HG02840 (cell line): Measurements from ENCODE around the gene DNMT3A.

Experiments used
- ATAC-seq: cut with Tn5 transposase; IDR thresholded peaks from one replicate; pipeline ENCODE4 v1.9.1; 2021; ENCODE audit warnings: mild to moderate bottlenecking, moderate library complexity, moderate number of reproducible peaks; ENCODE audit not compliant: unreplicated experiment, low FRiP score

Gene DNMT3A

DNA sequence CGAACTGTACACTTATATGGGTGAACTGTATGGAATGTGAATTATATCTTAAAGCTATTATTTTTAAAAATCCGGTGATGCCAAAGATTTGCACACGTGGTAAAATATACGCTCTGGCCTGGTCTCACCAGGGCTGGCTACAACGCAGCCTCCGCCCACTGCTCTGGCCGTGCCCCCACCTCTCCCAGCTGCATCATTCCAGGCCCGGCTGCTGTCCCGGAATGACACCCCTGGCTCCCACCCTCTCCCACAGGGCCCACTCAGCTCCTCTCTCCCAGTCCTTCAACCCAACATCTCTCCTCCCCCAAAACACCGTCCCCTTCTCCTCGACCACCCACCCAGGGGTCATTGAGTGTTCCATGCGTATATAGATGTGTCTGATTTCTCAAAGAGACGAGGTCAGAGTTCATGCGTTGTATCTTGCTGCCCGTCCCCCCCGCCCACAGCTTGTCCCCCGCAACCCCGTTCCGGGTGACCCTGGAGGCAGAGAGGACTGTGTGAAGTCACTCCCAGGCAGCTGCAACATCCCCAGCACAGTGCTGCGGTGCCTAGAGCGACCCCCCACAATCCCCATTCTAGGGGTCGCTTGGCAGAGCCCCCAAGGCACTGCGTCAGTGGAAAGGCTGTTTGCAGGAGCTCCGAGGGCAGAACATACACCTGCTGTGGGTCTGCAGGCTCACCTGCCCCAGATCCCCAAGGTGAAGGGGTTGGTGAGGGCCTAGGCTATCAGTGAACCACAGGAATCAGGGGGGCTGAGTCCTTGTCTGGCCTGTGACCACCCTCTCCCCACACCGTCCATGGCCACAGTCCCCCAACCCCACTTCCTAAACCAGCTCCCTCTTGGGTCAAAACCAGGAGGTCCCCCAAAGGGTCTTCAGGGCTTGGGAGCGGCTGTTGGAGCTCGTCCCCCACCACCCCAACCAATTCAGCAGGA is 13.3 kb downstream of the DNMT3A start:
- no peak for ATAC-seq

DNA sequence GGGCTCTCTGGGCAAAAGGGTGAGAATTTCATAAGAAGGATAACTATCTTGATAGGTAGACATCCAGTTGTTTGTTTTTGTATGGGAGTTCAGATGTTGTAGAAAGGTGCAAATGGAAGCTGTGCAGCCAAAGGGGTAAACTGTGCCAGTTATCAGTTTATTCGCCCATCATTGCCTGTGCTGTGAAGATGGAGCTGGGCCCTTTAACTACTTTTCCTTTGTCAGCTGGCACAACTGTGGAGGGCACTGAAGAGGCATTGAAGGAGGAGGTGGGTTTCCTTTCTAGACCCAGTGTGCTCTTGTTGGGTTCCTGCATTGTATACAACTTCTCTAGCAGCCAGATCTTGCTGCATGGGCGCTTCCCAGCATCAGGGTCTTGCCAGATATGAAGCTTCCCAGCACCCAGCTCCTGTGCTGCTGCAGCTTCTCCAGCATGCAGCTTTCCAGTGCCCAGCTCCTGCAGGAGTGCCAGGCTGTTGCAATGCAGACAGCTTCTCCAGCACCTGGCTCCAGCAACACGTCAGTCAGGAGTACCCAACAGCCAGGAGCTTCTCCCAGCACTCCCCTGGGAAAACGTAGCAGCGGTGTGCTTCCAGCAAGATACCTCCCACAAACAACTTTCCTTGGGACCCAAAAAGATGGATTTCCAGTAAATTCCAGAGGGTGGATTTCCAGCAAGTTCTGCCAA is 15.3 kb downstream of the DNMT3A start:
- ATAC-seq = no peak

DNA sequence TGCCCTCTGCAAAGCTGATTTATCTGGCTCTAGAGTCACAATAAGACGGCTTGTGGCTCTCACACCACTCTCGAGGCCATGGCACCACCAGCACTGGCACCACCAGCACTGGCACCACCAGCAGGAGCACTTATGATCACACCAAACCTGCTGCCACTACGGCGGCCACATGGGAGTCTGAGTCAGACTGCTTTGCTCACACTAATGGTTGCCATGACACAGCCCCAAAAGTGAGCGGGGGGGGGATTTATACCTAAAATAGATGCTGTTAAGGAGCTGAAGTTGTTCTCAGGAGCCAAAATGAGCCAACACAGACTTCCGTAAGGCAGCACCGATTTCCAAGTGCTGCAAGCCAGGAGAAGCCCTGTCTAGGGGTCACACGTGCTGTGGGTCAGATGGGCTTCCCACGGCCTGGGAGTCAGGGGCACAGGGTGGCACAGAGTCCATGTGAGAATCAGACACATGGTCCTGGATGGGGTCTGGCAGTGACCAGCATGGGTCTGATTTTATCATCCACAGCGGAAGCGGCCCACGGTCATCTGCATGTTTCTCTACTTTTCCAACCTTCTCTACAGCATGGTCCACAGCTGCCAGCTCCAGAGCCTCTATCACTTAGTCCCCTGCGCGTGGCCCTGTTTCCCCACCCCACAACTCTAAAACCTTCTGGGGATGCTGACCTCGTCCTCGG is 16.7 kb downstream of the DNMT3A start:
- ATAC-seq = no peak

DNA sequence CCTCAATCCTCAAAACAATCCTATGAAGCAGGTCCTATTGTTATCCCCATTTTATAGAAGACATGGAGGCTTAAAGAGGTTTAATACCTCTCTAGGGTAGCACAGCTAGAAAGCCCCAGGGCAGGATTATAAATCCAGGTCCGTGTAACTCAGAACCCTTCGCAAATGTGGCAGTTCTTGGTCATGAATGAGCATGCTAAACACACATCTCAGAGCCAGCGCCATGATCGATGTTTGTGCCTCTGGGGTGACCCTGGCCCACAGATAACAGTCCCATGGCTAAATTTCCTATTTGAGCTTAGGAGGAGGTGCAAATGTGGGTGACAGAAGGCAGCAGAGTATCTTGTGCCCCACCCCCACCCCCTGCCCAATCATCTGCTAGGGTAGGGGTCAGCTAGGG is 17.5 kb downstream of the DNMT3A start:
- no peak for ATAC-seq

DNA sequence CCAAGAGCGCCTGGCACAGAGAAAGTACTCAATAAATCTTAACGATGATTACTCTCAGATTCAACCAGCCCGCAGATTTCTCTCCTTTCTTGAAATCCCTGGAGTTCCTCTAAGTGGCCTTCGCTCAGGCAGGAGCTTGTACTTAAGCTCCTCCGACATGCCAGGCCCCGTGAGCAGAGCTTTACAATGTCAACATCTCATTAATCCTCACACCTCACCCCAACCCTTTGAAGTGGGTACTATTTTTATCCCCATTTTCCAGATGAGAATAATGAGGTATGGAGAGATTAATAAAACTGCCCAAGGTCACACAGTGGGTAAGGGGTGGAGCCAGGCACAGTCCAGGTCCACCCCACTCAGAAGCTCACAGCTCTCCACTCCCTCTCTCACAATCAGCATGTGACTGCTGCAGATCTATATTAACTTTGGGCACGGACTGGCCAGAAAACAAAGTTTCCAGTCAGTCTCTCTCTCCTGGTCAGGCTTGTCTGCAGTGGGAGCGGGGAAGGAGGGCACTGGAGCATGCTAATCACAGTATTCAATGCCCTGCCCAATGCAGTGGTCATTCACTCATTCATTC is 18.0 kb downstream of the DNMT3A start:
- ATAC-seq = no peak

DNA sequence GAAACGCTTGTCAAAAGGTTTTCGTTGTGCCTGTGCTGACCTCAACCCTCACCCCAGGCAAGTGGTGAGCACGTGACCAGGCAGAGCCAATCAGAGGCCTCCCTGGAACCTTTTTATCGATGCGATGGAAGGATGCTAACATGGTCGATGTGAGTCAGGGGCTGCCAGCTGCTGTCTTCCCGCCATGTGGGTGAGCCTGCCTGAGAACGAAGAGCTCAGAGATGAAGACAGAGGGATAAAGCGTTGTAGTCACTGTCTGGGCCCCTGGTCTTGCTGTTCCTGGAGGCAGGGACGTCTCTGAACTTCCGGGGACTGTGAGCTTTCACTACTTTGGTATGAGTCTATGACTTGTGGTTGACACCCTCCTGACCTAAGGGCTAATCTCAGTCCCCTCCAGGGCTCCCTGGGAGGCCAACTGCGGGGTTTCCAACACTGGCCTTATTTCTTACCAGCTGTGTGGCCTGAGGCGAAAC is 18.6 kb downstream of the DNMT3A start:
- no peak for ATAC-seq

DNA sequence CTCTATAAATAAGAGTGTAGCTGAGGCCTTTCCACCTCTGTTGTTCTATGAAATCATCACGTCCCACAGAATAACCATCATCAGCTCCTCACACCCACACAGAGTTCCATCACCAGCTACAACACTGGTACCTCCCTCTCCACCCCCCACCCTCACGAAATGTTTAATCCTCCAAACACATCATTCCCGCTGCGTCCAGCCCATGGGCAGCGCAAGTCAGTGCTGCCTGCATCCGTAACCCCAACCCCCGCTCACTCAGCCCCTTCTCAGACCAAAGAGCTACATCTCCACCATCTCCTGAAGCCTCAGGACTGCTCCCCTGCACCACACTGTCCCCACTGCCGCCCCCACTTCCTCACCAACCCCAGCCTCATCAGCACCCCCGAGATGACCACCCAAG is 19.4 kb downstream of the DNMT3A start:
- no peak for ATAC-seq

DNA sequence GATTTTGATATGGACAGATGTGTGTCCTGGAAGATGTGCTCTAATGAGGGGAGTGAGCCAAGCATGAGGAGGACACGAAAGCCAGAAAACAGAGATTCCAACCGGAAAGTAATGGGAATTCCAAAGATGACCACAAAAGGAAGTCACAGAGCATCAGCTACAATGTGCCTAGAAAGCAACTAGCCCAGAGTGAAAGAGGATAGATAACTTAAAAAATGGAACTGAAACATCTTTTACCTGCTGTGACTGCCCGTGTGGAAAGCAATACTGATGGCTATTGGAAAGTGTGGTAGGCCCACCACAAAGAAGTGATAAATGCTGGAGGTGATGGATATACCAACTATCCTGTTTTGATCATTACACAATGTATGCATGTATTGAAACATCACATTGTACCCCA is 21.6 kb downstream of the DNMT3A start:
- no peak for ATAC-seq

DNA sequence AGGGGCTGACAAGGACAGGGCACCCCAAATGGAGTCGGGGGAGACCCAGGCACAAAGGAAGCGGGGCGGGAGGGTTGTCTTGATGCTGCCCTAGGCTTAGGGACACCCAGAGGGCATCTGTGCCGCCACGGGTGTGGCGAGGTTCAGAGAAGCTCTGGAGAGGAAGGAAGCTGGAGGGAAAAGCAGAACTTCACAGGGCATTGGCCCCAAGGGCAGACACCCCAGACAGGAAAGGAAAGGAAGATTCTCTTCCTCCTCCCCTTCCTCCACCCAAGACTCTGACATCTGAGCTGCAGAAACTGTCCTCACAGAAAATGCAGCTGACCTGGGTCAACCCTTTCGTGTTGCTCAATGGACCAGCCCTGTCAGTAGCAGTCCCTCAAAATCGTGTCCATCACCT is 25.6 kb downstream of the DNMT3A start:
- no peak for ATAC-seq

DNA sequence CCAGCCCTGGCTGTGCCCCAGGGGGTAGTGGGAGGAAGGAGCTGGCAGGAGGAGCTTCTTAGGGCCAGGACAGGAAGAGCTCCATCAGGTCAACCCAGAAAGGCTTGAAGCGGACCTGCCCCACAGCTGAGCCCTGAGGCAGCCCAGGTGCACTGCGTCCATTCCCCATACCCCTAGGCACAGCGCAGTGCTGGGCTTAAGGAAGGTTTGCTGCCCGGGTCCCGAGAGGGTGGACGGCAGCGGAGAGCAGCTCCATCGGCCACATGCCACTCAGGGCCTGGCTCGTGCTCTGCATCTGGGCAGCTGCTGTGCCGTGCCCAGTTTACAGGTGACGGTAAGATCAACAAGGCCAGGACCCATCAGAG is 26.4 kb downstream of the DNMT3A start:
- no peak for ATAC-seq

DNA sequence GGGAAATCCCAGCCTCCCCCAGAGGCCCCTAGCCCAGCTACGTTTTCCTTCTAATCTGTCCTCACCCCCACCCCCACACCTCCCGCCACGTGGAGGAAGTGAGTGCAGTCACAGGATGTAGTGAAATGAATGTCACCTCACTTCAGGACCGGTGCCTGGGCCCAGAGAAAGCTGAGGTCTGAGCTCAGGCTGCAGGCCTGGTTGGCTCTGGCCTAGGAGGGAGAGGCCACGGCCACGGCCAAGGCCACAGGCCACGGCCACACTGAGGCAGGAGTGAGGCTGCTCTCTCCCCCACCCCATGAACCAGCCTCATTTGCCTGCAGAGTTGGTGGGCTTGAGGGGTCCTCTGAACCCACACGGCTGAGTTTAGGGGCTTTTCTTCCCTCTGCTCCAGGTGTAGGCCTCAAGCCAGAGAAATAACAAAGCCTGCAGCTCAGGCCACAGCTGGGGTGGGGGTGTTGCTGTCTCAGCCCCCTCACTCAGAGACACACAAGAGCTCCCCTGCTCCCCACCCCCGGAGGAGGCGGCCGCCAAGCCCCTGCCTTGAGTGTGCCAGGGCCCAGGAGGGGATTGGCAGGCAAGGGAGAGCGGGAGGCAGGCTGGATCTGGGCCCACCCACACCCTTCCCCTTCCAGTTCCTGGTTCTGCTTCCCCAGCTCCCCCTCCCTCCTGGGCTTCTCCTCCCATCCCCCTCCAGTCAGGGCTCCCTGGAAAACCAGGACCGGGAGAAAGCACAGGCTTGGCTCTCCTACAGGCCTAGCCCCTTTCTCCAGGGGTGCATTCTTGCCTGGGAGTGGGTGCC is 27.0 kb downstream of the DNMT3A start:
- ATAC-seq = peak; percentile 59

DNA sequence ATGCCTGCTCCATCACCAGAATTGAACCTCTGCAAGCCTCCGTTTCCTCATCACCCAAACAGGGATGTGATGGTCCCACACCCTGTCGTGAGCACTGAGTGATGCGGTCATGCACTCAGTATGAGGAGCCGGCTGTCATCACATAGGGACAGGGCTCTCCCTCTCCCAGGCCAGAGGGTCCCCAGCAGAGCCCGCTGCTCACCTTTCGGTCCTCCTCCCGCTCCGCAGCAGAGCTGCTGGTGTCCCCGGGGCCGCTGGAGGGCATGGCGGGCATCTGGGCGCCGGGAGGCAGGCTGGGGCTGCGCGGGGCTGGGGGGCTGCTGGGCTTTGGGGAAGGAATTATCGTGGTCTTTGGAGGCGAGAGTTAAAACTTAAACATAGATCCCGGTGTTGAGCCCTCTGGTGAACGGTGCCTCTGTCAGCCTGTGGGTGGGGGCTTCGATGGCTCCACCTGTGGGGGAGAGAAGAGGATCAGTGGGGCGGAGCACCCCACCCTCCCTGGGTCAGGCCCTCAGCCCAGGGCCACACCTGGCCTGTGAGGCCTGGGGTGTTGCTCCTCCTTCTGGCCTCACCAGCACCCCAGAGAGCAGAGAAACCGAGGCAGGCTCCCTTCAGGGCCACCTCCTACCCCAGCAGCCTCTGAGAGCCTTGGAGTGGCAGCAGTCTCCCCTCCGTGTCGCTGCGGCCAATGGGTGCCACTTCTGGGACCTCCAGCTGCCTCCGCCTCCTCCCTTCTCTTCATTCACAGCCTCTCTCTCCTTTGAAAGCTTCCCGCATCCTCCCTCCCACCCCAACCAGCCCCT is 27.8 kb downstream of the DNMT3A start:
- no peak for ATAC-seq

DNA sequence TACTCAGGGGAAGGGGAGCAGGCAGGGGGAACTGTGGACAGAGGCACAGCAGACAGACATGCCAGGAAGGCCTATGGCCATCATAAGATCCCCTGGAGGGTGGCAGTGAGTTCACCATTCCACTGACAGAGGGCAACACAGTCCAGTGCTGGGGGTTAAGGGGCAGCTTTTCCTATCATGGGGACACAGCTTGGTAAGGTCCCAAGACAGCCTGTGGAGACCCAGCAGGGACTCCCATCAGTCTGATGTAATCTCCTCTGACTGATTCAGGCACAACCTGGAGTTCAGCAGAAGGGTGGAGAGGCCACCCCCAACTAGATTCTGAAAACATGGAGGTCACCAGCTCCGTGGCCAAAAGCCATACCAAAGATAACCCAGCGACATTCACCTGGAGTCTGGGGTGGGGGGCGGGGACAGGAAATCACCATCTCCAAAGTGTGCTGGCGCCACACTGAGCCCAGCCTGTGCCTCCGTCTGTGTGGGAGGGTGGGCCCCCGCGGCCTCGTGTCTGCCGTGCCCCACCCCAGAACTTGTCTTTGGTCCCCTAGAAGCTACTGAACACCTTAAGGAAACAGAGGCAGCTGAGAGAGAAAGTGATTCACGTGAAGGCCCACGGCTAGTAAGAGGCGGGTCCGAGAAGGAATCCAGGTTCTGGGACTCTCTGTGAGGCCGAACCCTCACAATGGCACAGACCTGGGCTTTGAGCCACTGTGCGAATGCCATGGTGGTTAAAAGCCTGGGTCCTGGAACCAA is 28.6 kb downstream of the DNMT3A start:
- ATAC-seq = no peak

DNA sequence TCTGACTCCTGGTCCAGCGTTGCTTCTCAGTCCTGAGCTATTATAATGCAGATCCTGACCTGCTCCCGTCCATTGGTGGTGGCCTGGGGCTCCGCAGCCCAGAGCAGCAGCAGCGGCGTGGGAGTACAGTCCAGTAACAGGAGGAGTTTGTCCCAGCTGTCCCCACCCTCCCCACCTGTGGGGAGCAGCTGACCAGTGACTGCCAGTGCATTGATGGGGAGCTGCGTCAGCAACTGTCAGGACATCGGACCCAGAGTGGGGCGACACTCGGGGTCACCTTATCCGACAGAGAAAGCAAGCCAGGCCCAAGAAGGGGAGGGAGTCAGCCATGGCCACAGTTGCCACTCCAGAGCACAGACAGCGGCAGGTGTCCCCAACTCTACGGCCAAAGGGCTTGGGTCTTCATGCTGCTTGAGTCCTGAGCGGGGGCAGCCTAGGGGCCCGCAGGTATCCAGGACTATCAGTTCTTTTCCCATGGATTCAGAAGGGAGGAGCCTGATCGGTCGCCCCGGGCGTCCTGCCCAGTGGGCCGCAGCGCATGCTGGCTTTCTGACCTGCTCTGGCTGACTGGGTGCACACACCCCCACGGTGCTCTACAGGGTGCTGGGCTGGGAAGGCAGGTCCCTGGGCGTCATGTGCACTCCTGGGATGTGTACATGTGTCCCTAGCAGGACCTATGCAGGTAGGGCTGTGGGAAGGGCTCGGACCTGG is 29.7 kb downstream of the DNMT3A start:
- no peak for ATAC-seq

DNA sequence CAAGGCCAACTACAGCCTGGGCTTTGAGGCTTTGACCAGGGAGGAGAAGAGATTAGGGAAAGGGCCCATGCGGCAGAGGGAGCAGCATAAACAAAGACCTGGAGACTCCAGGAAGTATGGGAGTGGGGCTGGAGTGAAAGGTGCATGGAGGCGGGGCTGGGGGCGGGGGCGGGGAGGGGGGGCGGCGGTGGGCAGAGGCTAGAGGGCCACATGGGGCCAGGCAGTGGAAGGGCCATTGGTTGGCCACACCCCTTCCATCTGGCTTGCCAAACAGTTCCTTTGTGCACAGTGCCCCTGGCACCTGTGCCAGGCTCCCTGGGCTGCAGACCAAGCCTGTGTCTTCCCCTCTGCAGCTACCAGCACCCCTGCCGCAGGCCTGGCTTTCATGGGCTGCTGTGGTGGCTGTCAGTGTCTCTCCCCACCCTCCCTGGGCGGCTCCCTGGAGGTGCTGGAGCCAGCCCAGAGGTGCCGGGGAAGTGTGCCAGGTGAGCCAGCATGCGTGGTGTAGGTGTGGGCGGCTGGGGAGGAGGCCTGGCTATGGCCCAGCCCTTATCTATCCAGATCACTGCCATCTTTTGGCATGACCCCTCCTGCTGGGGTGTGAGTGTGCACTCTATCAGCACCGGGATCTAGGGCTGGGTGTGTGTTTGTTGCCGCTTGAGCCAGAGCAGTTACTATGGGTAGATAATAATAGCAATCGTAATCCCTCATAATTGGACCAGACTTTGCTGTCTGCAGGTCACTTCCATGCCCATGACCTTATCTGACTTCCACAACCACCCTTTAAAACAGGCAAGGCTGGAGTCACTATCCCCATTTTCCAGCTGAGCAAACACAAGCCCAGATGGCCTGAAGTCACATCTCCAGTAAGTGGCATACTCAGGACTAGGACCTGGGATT is 30.5 kb downstream of the DNMT3A start:
- no peak for ATAC-seq

DNA sequence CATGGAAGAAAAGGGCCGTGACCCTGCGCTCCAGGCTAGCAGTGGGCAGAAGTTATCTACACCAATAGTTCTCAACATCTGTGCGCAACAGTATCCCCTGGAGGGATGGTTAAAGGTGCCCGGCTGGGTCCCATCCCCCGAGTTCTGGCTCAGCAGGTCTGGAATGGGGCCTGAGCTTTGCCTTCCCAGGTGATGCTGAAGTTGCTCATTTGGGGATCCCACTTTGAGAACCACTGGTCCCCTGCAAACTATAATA is 31.1 kb downstream of the DNMT3A start:
- no peak for ATAC-seq

DNA sequence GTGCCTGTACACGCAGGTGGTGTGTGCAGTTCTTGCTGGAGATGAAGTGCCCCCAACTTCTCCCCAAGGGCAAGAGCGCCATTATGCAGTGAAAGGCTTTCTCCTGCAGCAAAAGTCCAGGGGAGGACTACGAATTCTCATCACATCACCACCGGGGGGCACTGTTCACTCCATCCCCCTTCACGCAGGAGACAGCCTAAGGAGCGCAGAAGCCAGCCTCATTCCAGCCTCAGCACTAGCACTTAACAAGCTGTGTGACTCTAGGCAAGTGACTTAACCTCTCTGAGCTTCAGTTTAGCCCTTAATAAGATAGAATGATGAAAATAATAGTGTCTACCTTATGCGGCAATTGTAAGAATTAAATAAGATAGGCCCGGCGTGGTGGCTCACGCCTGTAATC is 32.3 kb downstream of the DNMT3A start:
- ATAC-seq = no peak
